Type B pancreatic cell (in vitro differentiated cells): ENCODE measurements around the gene CA14. TPM values are rescaled to one million over a fixed set of nuclear protein-coding genes. Genes with fewer than 3 reads are reported as not detected.

ENCODE experiments used
- DNase-seq: peaks from one replicate; pipeline ENCODE4 v3.0.0; 2021; ENCODE audit warnings: mixed read lengths; ENCODE audit not compliant: unreplicated experiment; ENCODE audit errors: extremely low spot score
- H3K27ac Mint-ChIP-seq: 2 replicates; pipeline ENCODE4 v1.8.0; 2021; ENCODE audit warnings: mild to moderate bottlenecking, mixed read lengths
- H3K27me3 Mint-ChIP-seq: 2 replicates; pipeline ENCODE4 v1.8.0; 2021; ENCODE audit warnings: mixed read lengths
- H3K36me3 Mint-ChIP-seq: 2 replicates; pipeline ENCODE4 v1.8.0; 2021; ENCODE audit warnings: mixed read lengths
- H3K4me1 Mint-ChIP-seq: one replicate; pipeline ENCODE4 v1.8.0; 2021; ENCODE audit warnings: mixed read lengths; ENCODE audit not compliant: unreplicated experiment
- H3K4me3 Mint-ChIP-seq: 2 replicates; pipeline ENCODE4 v1.8.0; 2021; ENCODE audit warnings: mild to moderate bottlenecking, mixed read lengths
- H3K9me3 Mint-ChIP-seq: 2 replicates; pipeline ENCODE4 v1.8.0; 2021; ENCODE audit warnings: mixed read lengths
- total RNA-seq: library from RNA; stranded (reverse); gene quantifications from 2 replicates; pipeline ENCODE4 v1.2.1, GENCODE V29; 2021; ENCODE audit warnings: low replicate concordance
- TF ChIP-seq, protein P1 (sequence below): fragments of 200-600 bp; sonication (generic); conservative IDR thresholded peaks from 2 replicates; pipeline ENCODE4 v1.5.0; 2021; ENCODE audit warnings: antibody characterized with exemption, mild to moderate bottlenecking

CA14 gene
- total RNA-seq, 1 donor from 2014 or later = 42.9 TPM

DNA sequence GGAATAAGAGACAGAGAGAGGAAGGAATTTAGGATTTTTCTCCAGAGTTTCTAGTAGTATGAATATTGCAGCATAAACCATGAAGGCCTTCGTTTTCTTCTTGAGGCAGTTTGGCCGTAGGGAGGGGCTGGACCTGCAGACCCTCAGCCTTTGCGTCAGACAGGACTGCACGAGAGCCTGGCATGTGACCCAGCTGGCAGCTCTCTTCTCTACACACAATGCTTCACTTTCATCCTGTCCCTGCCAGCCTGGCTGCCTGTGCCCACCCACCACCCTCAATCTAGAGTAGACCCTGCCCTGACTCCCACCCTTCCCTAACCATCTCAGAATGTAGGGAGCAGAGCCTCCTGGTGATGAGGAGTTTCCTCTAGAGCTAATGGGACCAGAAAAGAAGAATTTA, 1.6 kb downstream of the CA14 start:
- Mint-ChIP-seq H3K36me3 (no peaks in the 10 kb centered on the region), H3K4me3 (peak overlapping the region; percentile 86), H3K4me1 (peaks cover 45% of the 10 kb centered on the region), H3K27me3 (peaks cover 10% of the 10 kb centered on the region), H3K9me3 (no peaks in the 10 kb centered on the region), H3K27ac (peak overlapping the region; percentile 63)
- no peak for DNase-seq
- TF ChIP-seq, protein P1, sequence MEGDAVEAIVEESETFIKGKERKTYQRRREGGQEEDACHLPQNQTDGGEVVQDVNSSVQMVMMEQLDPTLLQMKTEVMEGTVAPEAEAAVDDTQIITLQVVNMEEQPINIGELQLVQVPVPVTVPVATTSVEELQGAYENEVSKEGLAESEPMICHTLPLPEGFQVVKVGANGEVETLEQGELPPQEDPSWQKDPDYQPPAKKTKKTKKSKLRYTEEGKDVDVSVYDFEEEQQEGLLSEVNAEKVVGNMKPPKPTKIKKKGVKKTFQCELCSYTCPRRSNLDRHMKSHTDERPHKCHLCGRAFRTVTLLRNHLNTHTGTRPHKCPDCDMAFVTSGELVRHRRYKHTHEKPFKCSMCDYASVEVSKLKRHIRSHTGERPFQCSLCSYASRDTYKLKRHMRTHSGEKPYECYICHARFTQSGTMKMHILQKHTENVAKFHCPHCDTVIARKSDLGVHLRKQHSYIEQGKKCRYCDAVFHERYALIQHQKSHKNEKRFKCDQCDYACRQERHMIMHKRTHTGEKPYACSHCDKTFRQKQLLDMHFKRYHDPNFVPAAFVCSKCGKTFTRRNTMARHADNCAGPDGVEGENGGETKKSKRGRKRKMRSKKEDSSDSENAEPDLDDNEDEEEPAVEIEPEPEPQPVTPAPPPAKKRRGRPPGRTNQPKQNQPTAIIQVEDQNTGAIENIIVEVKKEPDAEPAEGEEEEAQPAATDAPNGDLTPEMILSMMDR = no peak

DNA sequence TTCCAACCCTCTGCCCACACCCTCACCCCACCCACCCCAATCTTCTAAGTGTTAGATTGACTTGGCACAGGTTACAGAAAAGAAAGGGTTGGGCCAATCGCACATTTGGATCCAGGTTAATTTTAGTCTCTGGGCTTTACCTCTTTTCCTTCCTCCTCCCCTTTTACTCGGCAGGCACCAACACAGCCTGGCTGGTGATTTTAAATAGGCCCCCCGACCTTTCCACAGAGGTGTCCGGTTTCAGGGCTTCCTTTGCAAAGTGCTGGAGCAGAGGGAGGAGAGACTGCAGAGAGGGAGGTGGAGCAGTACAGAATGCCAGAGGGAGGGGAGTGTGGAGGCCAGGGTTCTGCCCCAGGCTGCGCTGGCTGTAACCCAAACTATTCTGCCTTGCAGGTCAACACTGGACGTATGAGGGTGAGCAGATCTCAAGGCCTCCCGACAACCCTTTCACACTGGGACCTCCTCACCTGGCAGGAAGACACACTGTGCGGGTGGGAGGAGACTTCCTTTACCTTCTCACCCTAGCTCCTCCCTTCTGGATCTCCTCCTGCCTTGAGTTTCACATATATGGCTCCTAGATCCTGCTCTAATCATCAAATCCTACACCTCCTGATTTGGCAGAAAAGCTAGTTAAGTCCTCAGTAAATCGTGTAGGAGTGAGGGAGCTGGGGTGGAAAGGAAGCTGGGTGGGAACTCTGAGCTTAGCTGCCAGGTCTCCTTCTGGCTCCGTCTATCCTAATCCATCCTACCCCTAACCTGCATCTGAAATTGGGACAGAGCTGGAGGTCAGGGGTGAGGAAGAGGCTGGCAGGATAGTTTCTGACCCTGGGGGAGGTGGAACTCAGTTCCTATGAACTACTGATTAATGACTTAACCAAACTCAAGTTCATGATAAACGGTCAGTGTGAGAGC, 2.4 kb downstream of the CA14 start:
- Mint-ChIP-seq H3K9me3 (no peaks in the 10 kb centered on the region), H3K27ac (peak overlapping the region; percentile 63), H3K4me1 (peaks cover 45% of the 10 kb centered on the region), H3K36me3 (peaks cover 5% of the 10 kb centered on the region), H3K4me3 (peak overlapping the region; percentile 86), H3K27me3 (peaks cover 10% of the 10 kb centered on the region)
- TF ChIP-seq, protein P1 = no peak
- DNase-seq = peak; percentile 76

DNA sequence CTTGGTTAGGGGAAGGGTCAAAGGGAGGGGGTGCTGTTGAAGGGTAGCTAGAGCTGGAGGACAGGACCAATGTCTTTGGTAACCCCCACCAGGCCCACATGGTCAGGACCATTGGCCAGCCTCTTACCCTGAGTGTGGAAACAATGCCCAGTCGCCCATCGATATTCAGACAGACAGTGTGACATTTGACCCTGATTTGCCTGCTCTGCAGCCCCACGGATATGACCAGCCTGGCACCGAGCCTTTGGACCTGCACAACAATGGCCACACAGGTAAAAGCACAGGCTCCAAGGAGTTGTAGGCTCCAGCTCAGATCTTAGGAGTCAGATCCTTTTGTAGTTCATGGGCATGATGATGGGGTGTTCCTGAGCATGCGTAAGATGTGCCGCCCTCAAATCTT, 3.8 kb downstream of the CA14 start:
- no peak overlapping the region for H3K4me3 Mint-ChIP-seq
- no peaks in the 10 kb centered on the region for H3K9me3 Mint-ChIP-seq
- DNase-seq = no peak
- peaks cover 10% of the 10 kb centered on the region for H3K27me3 Mint-ChIP-seq
- TF ChIP-seq, protein P1 = no peak
- H3K4me1 Mint-ChIP-seq = peaks cover 34% of the 10 kb centered on the region
- H3K27ac Mint-ChIP-seq = no peak overlapping the region
- H3K36me3 Mint-ChIP-seq = peaks cover 5% of the 10 kb centered on the region

DNA sequence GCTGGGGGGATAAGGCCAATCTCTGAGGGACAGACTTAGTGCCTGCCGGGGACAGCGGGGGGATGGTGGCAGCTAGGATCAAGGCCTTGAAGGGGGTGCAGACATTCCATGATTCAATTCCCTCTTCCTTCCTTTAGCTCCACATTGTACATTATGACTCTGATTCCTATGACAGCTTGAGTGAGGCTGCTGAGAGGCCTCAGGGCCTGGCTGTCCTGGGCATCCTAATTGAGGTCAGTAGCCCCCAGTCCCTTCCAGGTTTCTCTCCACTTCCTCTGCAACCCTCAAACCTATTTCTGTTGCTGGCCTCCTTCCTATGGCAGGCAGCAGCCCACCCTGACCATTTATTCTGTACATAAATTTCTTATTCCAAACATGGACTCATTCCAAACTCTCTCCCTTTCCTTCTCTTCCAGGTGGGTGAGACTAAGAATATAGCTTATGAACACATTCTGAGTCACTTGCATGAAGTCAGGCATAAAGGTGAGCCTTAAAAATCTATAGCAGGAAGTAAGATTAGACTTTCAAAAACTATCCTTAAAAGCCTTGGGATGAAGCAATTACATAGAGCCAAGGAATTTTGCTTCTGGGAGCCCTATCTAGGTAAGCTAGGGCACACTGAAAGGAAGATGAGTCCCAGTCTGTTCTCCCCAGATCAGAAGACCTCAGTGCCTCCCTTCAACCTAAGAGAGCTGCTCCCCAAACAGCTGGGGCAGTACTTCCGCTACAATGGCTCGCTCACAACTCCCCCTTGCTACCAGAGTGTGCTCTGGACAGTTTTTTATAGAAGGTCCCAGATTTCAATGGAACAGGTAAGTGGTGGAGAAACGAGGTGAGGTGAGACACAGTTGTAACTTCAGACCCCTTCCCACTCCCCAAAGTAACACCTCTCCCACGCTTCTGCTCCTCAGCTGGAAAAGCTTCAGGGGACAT, 5.1 kb downstream of the CA14 start:
- Mint-ChIP-seq H3K36me3 (peaks cover 9% of the 10 kb centered on the region), H3K4me3 (no peak overlapping the region), H3K27ac (peak overlapping the region; percentile 69), H3K27me3 (peaks cover 6% of the 10 kb centered on the region), H3K9me3 (no peaks in the 10 kb centered on the region), H3K4me1 (peaks cover 31% of the 10 kb centered on the region)
- DNase-seq = no peak
- TF ChIP-seq, protein P1 = no peak

DNA sequence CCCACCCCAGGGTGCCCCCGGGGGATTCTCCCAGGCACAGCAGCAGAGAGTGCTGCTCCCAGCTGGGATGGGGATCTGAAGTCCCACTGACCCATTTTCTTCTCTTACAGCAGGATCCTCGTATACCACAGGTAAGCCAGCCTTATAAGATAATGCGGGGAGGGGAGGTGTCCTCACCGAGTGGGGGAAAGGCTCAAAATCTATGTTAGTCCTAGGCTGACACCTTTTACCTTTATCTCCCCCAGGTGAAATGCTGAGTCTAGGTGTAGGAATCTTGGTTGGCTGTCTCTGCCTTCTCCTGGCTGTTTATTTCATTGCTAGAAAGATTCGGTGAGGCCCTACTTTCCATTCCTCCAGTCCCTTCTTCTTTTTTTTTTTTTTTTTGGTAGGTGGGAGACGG, 6.0 kb downstream of the CA14 start:
- peaks cover 30% of the 10 kb centered on the region for H3K4me1 Mint-ChIP-seq
- peaks cover 9% of the 10 kb centered on the region for H3K36me3 Mint-ChIP-seq
- H3K27me3 Mint-ChIP-seq = no peaks in the 10 kb centered on the region

More for the DNA sequence above, 6.0 kb downstream of the CA14 start:
- Mint-ChIP-seq H3K9me3 (no peaks in the 10 kb centered on the region), H3K27ac (no peak overlapping the region), H3K4me3 (no peak overlapping the region)
- TF ChIP-seq, protein P1 = no peak
- no peak for DNase-seq
